ENCODE data around the gene CDC14B.

The CDC14B gene

GRCh38 chr9:96661711-96662110, 42.1 kb upstream of the CDC14B start:
- TF ChIP-seq CTCF (conservative IDR thresholded peaks at IDR 0.05; ENCODE audit: low read length) (no peak), EZH2phosphoT487 (IDR thresholded peaks at IDR 0.05; ENCODE audit: borderline replicate concordance) (no peak)
- Histone ChIP-seq H4K20me1 (ENCODE audit: insufficient read depth, low read length, poor library complexity, severe bottlenecking) (no peaks in the 10 kb centered on the region), H3K79me2 (ENCODE audit: insufficient read depth, low read length) (no peaks in the 10 kb centered on the region)

DNA sequence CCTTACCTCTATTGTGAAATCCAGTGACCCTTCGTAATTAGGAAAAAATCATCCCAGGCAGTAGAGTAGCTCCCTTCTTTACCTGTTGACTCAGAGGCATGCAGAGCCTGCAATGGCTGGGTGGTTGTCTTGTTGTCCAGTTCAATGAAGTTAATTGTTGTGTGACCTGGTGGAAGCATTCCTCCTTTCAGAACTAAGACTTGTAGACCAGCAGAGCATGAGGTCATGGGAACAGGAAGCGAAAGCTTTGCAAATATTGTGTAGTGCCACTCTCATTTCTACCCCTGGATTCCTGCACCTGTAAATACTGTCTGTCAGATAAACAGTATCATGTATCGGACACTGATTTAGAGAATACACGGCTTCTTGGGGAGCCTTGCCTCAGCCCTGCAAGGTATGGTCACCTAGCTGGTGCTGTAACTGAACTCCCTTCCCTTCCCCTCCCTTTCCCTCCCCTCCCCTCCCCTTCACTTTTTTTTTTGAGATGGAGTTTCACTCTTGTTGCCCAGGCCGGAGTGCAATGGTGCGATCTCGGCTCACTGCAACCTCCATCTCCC, 41.1 kb upstream of the CDC14B start:
- Histone ChIP-seq H3K36me3 (ENCODE audit: insufficient read depth, low read length) (no peaks in the 10 kb centered on the region), H3K9ac (ENCODE audit: low read depth, low read length, poor library complexity, severe bottlenecking) (no peak overlapping the region), H3K79me2 (ENCODE audit: insufficient read depth, low read length) (no peaks in the 10 kb centered on the region), H3K4me3 (ENCODE audit: low read length, poor library complexity, severe bottlenecking) (no peak overlapping the region), H4K20me1 (ENCODE audit: insufficient read depth, low read length, poor library complexity, severe bottlenecking) (no peaks in the 10 kb centered on the region), H3K4me2 (ENCODE audit: low read depth, low read length, poor library complexity, severe bottlenecking) (no peak overlapping the region), H3F3A (ENCODE audit: low read depth) (no peaks in the 10 kb centered on the region), H3K9me3 (ENCODE audit: insufficient read depth, low read depth, low read length) (no peaks in the 10 kb centered on the region), H3K9me2 (replicated peaks; ENCODE audit: low read depth, low read length) (no peaks in the 10 kb centered on the region), H2AFZ (ENCODE audit: low read length) (no peak overlapping the region), H3K4me1 (ENCODE audit: insufficient read depth, low read length, poor library complexity, severe bottlenecking) (no peaks in the 10 kb centered on the region), H3K27me3 (ENCODE audit: insufficient read depth, low read length, poor library complexity, severe bottlenecking) (no peaks in the 10 kb centered on the region)
- no peak for TF ChIP-seq CTCF (conservative IDR thresholded peaks at IDR 0.05; ENCODE audit: low read length)
- TF ChIP-seq EZH2phosphoT487 (IDR thresholded peaks at IDR 0.05; ENCODE audit: borderline replicate concordance) = no peak

More at GRCh38 chr9:96661711-96662110, 42.1 kb upstream of the CDC14B start:
- Histone ChIP-seq H3K4me3 (ENCODE audit: low read length, poor library complexity, severe bottlenecking) (no peak overlapping the region), H3K36me3 (ENCODE audit: insufficient read depth, low read length) (no peaks in the 10 kb centered on the region), H2AFZ (ENCODE audit: low read length) (no peak overlapping the region), H3K27me3 (ENCODE audit: insufficient read depth, low read length, poor library complexity, severe bottlenecking) (no peaks in the 10 kb centered on the region), H3K9me2 (replicated peaks; ENCODE audit: low read depth, low read length) (no peaks in the 10 kb centered on the region), H3F3A (ENCODE audit: low read depth) (no peaks in the 10 kb centered on the region), H3K4me2 (ENCODE audit: low read depth, low read length, poor library complexity, severe bottlenecking) (no peak overlapping the region), H3K9me3 (ENCODE audit: insufficient read depth, low read depth, low read length) (no peaks in the 10 kb centered on the region), H3K4me1 (ENCODE audit: insufficient read depth, low read length, poor library complexity, severe bottlenecking) (no peaks in the 10 kb centered on the region), H3K9ac (ENCODE audit: low read depth, low read length, poor library complexity, severe bottlenecking) (no peak overlapping the region)

DNA sequence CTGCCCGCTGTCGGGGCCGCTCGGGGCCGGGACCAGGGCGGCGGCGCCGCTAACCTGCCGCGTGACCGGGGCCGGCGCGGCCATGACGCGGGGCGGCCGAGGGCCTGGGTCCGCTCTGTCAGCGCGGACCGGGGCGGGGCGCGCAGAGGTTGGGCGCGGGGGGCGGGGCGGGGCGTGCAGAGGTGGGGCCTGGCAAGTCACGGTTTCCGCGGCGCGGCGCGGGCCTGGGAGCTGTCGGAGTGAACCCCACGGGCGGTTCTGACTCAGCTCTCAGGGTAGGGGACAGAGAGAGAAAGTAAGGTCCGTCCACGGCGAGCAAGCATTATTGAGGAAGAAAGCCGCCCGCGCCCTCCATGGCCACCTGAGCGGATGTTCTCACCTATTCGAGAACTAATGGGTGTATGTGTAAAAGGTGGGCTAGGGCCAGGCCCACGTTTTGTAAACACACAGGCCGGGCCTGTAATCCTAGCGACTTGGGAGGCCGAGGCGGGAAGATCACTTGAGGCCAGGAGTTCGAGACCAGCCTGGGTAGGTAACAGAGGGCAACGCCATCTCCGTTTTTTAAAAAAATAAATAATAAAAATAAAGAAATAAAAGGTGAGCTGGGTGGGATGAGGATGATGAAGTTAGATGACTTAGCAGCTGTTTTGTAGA, 35.7 kb upstream of the CDC14B start, which contains the start of gene PRXL2C:
PRXL2C (minus strand) TSS at position 120 of the 654 bp plus-strand sequence; CDS start at position 84, 36 bp downstream.
- Histone ChIP-seq H3K9ac (ENCODE audit: low read depth, low read length, poor library complexity, severe bottlenecking) (no peak within 1 kb of the TSS), H3K79me2 (ENCODE audit: insufficient read depth, low read length) (no peaks in the 10 kb centered on the region), H3K9me2 (replicated peaks; ENCODE audit: low read depth, low read length) (no peaks in the 10 kb centered on the region), H3K4me3 (ENCODE audit: low read length, poor library complexity, severe bottlenecking) (no peak within 1 kb of the TSS), H4K20me1 (ENCODE audit: insufficient read depth, low read length, poor library complexity, severe bottlenecking) (no peaks in the 10 kb centered on the region), H3K36me3 (ENCODE audit: insufficient read depth, low read length) (no peaks in the 10 kb centered on the region), H3F3A (ENCODE audit: low read depth) (no peaks in the 10 kb centered on the region), H2AFZ (ENCODE audit: low read length) (no peak within 1 kb of the TSS), H3K4me1 (ENCODE audit: insufficient read depth, low read length, poor library complexity, severe bottlenecking) (no peaks in the 10 kb centered on the region), H3K4me2 (ENCODE audit: low read depth, low read length, poor library complexity, severe bottlenecking) (no peak within 1 kb of the TSS), H3K9me3 (ENCODE audit: insufficient read depth, low read depth, low read length) (no peaks in the 10 kb centered on the region), H3K27me3 (ENCODE audit: insufficient read depth, low read length, poor library complexity, severe bottlenecking) (no peaks in the 10 kb centered on the region)
- no peak for TF ChIP-seq CTCF (conservative IDR thresholded peaks at IDR 0.05; ENCODE audit: low read length)
- no peak for TF ChIP-seq EZH2phosphoT487 (IDR thresholded peaks at IDR 0.05; ENCODE audit: borderline replicate concordance)

Data from Loucy (cell line).